B cell (primary cell): ENCODE measurements around the gene RTN4IP1.

Experiments
- CTCF ChIP-seq: fragments of 200-600 bp; IDR thresholded peaks from one replicate; pipeline ENCODE4 v1.8.0; 2022; ENCODE audit warnings: antibody characterized with exemption, mild to moderate bottlenecking
- EZH2 ChIP-seq: IDR thresholded peaks from 2 replicates; pipeline ENCODE4 v1.6.1; 2012; ENCODE audit warnings: borderline replicate concordance, low read depth, mild to moderate bottlenecking, moderate library complexity, low read length; ENCODE audit not compliant: insufficient read depth, poor library complexity, severe bottlenecking

- TF ChIP-seq CTCF (no peak), EZH2 (no peak)
These were observed 15.7 kb downstream of the RTN4IP1 start for GRCh38 chr6:106613590-106613989.
